PC-9 (cell line): ENCODE data around the gene FPGS. TPM values are rescaled to one million over a fixed set of nuclear protein-coding genes. Genes with fewer than 3 reads are reported as not detected.
"Not testable (repeated sequence)": the region's sequence is repeated elsewhere in the genome, so short reads cannot be mapped to it uniquely, and the experiment has no call there.

Experiments used
- BruUV-seq: library from RNA; stranded (reverse); fragments of 400-500 nt; replicated peaks from 2 replicates; lab custom pipeline; 2021; lab: Mats Ljungman, UMichigan
- CTCF ChIA-PET: fragments of 300-600 bp; sonication (Branson Sonifier 250); formaldehyde crosslinking; loops from one replicate; lab custom pipeline; 2022; ENCODE audit warnings: antibody characterized with exemption; lab: Charles Lee
- POLR2A ChIA-PET: fragments of 300-600 bp; sonication (Branson Sonifier 250); formaldehyde crosslinking; loops from one replicate; lab custom pipeline; 2022; ENCODE audit warnings: antibody characterized with exemption; ENCODE audit not compliant: unreplicated experiment; lab: Charles Lee
- DNase-seq, 2 experiments: peaks; one replicate each; pipeline versions ENCODE4 v3.0.0 to v3.0.0-alpha.2; 2015 to 2022; ENCODE audit warnings: mixed read lengths in 1 of 2
- H2AFZ ChIP-seq: fragments of 200-600 bp; sonication (generic); 2 replicates; pipeline ENCODE4 v1.8.1; 2017; ENCODE audit warnings: antibody characterized with exemption
- H3F3A ChIP-seq: fragments of 200-600 bp; sonication (generic); 2 replicates; pipeline ENCODE4 v1.8.1; 2017; ENCODE audit warnings: antibody characterized with exemption, mild to moderate bottlenecking, low read depth; ENCODE audit not compliant: insufficient read depth
- H3K27ac ChIP-seq: fragments of 200-600 bp; sonication (generic); 2 replicates; pipeline ENCODE4 v1.6.1; 2016; ENCODE audit warnings: mixed run types
- H3K27me3 ChIP-seq: fragments of 200-600 bp; sonication (generic); 2 replicates; pipeline ENCODE4 v1.6.1; 2016; ENCODE audit warnings: low read depth, mixed run types; ENCODE audit not compliant: insufficient read depth
- H3K36me3 ChIP-seq: fragments of 200-600 bp; sonication (generic); 2 replicates; pipeline ENCODE4 v1.6.1; 2016; ENCODE audit warnings: low read depth, mixed run types
- H3K4me1 ChIP-seq: fragments of 200-600 bp; sonication (generic); replicated peaks from 2 replicates; pipeline ENCODE4 v1.6.1; 2016; ENCODE audit warnings: mixed run types; ENCODE audit not compliant: insufficient read depth
- H3K4me2 ChIP-seq: fragments of 200-600 bp; sonication (generic); 2 replicates; pipeline ENCODE4 v1.6.1; 2017; ENCODE audit warnings: mixed run types
- H3K4me3 ChIP-seq: fragments of 200-600 bp; sonication (generic); 2 replicates; pipeline ENCODE4 v1.6.1; 2016; ENCODE audit warnings: mixed run types
- H3K79me2 ChIP-seq: fragments of 200-600 bp; sonication (generic); 2 replicates; pipeline ENCODE4 v1.6.1; 2017; ENCODE audit warnings: low read depth, mixed run types
- H3K9me2 ChIP-seq: fragments of 200-600 bp; sonication (generic); 2 replicates; pipeline ENCODE4 v1.8.1; 2017; ENCODE audit warnings: mild to moderate bottlenecking; ENCODE audit not compliant: insufficient read depth
- H3K9me3 ChIP-seq: fragments of 200-600 bp; sonication (generic); 2 replicates; pipeline ENCODE4 v1.8.1; 2016; ENCODE audit warnings: low read depth; ENCODE audit not compliant: insufficient read depth
- H4K20me1 ChIP-seq: fragments of 200-600 bp; sonication (generic); 2 replicates; pipeline ENCODE4 v1.8.1; 2017; ENCODE audit not compliant: insufficient read depth
- CTCF ChIP-seq: fragments of 200-600 bp; sonication (generic); conservative IDR thresholded peaks from 2 replicates; pipeline ENCODE4 v1.6.1; 2017; ENCODE audit warnings: mixed run types, antibody characterized with exemption, mild to moderate bottlenecking, moderate library complexity
- EZH2 ChIP-seq: fragments of 200-600 bp; sonication (generic); IDR thresholded peaks from 2 replicates; pipeline ENCODE4 v1.8.0; 2017; ENCODE audit warnings: antibody characterized with exemption, low read depth
- intact Hi-C: fragments of 100-400 bp; cut with micrococcal nuclease; formaldehyde crosslinking; loops from one replicate; pipeline ENCODE4 v1.10.0; 2022; ENCODE audit not compliant: unreplicated experiment
- total RNA-seq: library from RNA; stranded (reverse); gene quantifications from 2 replicates; pipeline ENCODE4 v1.2.3, GENCODE V29; 2021

FPGS gene
- total RNA-seq, 1 experiment from 2014 or later = 152 TPM

GRCh38 chr9:127756233-127756632 is 46.4 kb upstream of the FPGS start:
- no peaks in the 10 kb centered on the region; the same call in 1 of the 2 replicates for H3F3A ChIP-seq
- ChIA-PET POLR2A (interaction anchor here (0.6 kb wide), 1 partner anchor 50 kb away, joined by 3 read pairs; no protein-coding TSS in a partner anchor), CTCF (interaction anchor here (0.9 to 1.0 kb wide), 2 partner anchors 9 to 362 kb away, joined by 3 to 4 read pairs; no protein-coding TSS in a partner anchor)
- H4K20me1 ChIP-seq = no peaks in the 10 kb centered on the region
- TF ChIP-seq EZH2 (no peak), CTCF (no peak)
- no peak overlapping the region for H2AFZ ChIP-seq
- no peaks in the 10 kb centered on the region for H3K79me2 ChIP-seq
- H3K36me3 ChIP-seq = no peaks in the 10 kb centered on the region
- no peak overlapping the region for H3K4me3 ChIP-seq
- no peaks in the 10 kb centered on the region for H3K9me2 ChIP-seq
- H3K9me3 ChIP-seq = no peaks in the 10 kb centered on the region
- H3K27ac ChIP-seq = no peak overlapping the region
- peaks cover 54% of the 10 kb centered on the region for H3K27me3 ChIP-seq
- intact Hi-C loops = no loop called here
- no peak for DNase-seq
- no peaks in the 10 kb centered on the region for H3K4me1 ChIP-seq
- H3K4me2 ChIP-seq = no peak overlapping the region
- no TSS peak for BruUV-seq

DNA sequence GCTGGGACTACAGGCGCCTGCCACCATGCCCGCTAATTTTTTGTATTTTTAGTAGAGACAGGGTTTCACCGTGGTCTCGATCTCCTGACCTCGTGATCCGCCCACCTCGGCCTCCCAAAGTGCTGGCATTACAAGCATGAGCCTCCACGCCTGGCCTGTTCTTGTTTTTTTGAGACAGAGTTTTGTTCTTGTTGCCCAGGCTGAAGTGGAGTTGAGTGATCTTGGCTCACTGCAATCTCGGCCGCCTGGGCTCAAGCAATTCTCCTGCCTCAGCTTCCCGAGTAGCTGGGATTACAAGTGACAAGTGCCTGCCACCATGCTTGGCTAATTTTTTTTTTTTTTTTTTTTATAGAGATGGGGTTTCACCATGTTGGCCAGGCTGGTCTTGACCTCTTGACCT is 45.9 kb upstream of the FPGS start:
- POLR2A ChIA-PET = interaction anchor here (0.6 kb wide), 1 partner anchor 50 kb away, joined by 3 read pairs; no protein-coding TSS in a partner anchor
- intact Hi-C loops = not testable (repeated sequence)

GRCh38 chr9:127758843-127759242 is 43.8 kb upstream of the FPGS start:
- H3K79me2 ChIP-seq = no peaks in the 10 kb centered on the region
- no peaks in the 10 kb centered on the region for H3K9me3 ChIP-seq
- H3K4me2 ChIP-seq = no peak overlapping the region
- TF ChIP-seq CTCF (no peak), EZH2 (no peak)
- no peak for DNase-seq
- ChIA-PET POLR2A (no interaction called here), CTCF (interaction anchor here (0.6 kb wide), 1 partner anchor 111 kb away, joined by 3 read pairs; no protein-coding TSS in a partner anchor)
- H3K4me3 ChIP-seq = no peak overlapping the region
- intact Hi-C loops = no loop called here
- no peaks in the 10 kb centered on the region for H4K20me1 ChIP-seq
- no peak overlapping the region for H3K27ac ChIP-seq
- BruUV-seq = no TSS peak
- no peak overlapping the region for H2AFZ ChIP-seq
- H3F3A ChIP-seq = no peaks in the 10 kb centered on the region; the same call in 1 of the 2 replicates
- peaks cover 59% of the 10 kb centered on the region for H3K27me3 ChIP-seq
- H3K4me1 ChIP-seq = no peaks in the 10 kb centered on the region
- no peaks in the 10 kb centered on the region for H3K36me3 ChIP-seq
- no peaks in the 10 kb centered on the region for H3K9me2 ChIP-seq

More for the DNA sequence above, 45.9 kb upstream of the FPGS start:
- not testable (repeated sequence) for H3K36me3 ChIP-seq, H3K4me2 ChIP-seq, DNase-seq, H3K27ac ChIP-seq, H4K20me1 ChIP-seq, BruUV-seq, H2AFZ ChIP-seq, H3K79me2 ChIP-seq, H3K4me1 ChIP-seq, H3F3A ChIP-seq, H3K9me3 ChIP-seq, H3K4me3 ChIP-seq, H3K9me2 ChIP-seq
- CTCF ChIA-PET = interaction anchor here (0.6 to 0.9 kb wide), 2 partner anchors 41 to 361 kb away, joined by 4 to 5 read pairs; no protein-coding TSS in a partner anchor
- H3K27me3 ChIP-seq = peaks cover 59% of the 10 kb centered on the region

DNA sequence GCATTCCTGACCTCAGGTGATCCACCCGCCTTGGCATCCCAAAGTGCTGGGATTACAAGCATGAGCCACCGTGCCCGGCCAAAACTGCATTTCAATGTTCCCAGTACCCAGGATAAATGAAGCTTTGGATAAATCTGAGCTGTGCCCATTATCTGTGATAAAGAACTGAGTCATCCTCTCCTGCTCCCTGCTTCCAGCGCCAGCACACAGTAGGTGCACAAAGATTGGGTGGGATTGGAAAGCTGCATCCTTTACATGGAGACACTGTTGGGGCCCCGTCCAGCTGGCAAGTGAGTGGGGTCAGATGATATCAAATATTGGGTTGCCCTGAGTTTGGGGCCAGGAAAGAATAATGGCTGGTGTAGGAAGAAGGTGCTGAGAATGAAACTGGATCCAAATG is 41.6 kb upstream of the FPGS start:
- DNase-seq = no peak
- intact Hi-C loops = no loop called here
- Histone ChIP-seq H2AFZ (no peak overlapping the region), H3K4me1 (no peaks in the 10 kb centered on the region), H3K9me3 (no peaks in the 10 kb centered on the region), H3K79me2 (no peaks in the 10 kb centered on the region), H3K4me2 (no peak overlapping the region), H4K20me1 (no peaks in the 10 kb centered on the region), H3F3A (no peaks in the 10 kb centered on the region), H3K36me3 (no peaks in the 10 kb centered on the region), H3K27me3 (peaks cover 43% of the 10 kb centered on the region), H3K4me3 (no peak overlapping the region), H3K27ac (no peak overlapping the region), H3K9me2 (no peaks in the 10 kb centered on the region)
- POLR2A ChIA-PET = no interaction called here
- TF ChIP-seq CTCF (no peak), EZH2 (no peak)
- CTCF ChIA-PET = interaction anchor here (0.6 kb wide), 2 partner anchors 11 to 16 kb away, joined by 3 to 4 read pairs; no protein-coding TSS in a partner anchor
- BruUV-seq = no TSS peak
